C4-2B (cell line): ENCODE data around the gene VPS35L.

Experiments used
- H3K27ac ChIP-seq: fragments of 450-650 bp; 2 replicates; pipeline ENCODE4 v1.5.1; 2017
- ZFX ChIP-seq: fragments of 450-650 bp; IDR thresholded peaks from 2 replicates; pipeline ENCODE4 v1.6.1; 2017
- TF ChIP-seq, protein P1 (sequence below): fragments of 450-650 bp; conservative IDR thresholded peaks from 2 replicates; pipeline ENCODE4 v1.5.1; 2017; ENCODE audit warnings: mild to moderate bottlenecking

VPS35L gene

DNA sequence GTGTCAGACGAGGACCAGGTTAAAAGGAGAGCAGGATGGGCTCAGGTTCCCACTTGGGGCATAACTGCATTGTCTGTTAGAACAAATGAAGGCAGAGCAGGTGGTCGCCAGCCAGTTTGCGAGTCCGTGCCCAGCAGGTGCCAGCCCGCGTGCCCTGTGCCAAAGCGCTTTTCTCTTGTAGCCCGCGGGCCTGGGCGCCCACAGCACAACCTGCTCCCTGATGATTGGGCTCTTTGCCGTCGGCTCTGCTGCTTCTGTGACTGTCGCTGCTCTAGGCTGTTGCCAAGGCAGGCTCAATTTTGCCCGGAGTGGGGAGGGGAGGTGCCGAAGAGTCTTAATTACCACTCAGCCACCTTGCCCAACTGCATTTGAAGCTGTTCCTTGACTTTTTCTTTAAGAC is 141.5 kb downstream of the VPS35L start:
- peak overlapping the region; percentile 81 for H3K27ac ChIP-seq
- no peak for TF ChIP-seq ZFX
- TF ChIP-seq, protein P1, sequence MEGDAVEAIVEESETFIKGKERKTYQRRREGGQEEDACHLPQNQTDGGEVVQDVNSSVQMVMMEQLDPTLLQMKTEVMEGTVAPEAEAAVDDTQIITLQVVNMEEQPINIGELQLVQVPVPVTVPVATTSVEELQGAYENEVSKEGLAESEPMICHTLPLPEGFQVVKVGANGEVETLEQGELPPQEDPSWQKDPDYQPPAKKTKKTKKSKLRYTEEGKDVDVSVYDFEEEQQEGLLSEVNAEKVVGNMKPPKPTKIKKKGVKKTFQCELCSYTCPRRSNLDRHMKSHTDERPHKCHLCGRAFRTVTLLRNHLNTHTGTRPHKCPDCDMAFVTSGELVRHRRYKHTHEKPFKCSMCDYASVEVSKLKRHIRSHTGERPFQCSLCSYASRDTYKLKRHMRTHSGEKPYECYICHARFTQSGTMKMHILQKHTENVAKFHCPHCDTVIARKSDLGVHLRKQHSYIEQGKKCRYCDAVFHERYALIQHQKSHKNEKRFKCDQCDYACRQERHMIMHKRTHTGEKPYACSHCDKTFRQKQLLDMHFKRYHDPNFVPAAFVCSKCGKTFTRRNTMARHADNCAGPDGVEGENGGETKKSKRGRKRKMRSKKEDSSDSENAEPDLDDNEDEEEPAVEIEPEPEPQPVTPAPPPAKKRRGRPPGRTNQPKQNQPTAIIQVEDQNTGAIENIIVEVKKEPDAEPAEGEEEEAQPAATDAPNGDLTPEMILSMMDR, result no peak

DNA sequence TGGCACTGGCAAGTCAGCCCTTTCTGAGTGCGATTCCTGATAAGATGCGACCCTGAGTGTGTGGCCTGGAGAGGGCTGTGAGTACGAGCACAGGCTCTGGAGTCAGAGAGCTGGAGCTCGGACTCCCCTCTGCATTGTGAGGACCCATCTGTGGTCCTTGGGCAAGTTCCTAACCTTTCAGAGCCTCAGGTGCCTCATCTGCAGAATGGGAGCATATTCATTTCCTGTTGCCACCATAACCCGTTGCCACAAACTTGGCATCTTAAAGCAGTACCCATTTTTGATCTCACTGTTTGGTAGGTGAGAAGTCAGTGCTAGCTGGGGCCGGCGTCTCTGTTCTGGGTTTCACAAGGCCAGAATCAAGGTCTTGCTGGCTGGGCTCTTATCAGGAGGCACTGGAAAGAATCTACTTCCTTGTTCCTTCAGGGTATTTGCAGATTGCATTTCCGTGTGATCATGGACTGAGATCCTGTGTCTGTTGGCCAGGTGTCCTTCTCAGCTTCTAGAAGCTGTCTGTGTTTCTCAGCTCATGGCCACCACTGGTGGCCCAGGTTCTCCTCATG is 142.3 kb downstream of the VPS35L start:
- H3K27ac ChIP-seq, result peak overlapping the region; percentile 81

DNA sequence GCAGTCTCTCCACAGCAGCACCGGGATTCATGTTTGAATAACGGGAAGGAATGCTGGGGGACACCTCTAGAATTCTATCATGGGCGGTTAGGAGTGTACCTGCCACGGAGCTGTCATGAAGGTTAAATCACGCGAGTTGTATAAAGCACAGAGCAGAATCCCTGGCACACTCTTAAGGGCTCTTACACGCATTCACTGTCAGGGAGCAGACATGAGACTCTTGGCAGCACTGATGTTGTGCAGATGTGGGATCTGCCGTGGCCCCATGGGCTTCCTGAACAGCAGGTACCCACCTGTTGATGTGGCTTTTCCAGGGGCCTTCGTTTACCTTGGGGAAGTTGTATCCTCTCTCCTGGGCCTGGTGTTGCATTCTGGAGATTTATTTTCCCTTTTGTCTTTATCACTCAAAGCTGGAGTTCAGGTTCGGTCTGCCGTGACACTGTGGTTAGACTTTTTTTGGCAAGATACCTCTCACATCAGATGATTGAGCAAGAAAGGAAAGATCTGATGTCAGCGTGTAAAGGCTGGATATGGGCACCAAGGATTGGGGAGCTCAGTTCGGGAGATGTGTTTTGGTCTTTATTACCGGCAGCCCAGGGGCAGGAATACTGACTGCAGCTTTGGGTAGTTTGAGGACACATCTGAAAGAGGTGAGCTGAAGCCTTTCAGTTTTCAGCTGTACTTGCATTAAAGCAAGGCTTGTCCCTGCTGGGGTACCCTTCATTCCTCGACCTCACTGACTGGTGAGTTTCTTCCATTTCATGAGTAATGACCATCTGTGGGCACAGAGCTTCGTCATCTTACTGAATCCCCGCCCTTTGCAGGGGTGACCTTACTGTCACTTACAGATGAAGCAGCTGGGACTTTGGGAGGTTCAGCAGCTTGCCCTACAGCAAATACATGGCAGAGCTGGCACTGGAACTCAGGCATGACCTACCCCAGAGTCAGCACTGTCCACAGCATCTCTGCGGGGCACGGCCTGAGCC is 143.3 kb downstream of the VPS35L start:
- peak overlapping the region; percentile 81 for H3K27ac ChIP-seq
- TF ChIP-seq, protein P1, result no peak
- no peak for TF ChIP-seq ZFX

More for the DNA sequence above, 142.3 kb downstream of the VPS35L start:
- no peak for TF ChIP-seq ZFX
- TF ChIP-seq, protein P1, result no peak

DNA sequence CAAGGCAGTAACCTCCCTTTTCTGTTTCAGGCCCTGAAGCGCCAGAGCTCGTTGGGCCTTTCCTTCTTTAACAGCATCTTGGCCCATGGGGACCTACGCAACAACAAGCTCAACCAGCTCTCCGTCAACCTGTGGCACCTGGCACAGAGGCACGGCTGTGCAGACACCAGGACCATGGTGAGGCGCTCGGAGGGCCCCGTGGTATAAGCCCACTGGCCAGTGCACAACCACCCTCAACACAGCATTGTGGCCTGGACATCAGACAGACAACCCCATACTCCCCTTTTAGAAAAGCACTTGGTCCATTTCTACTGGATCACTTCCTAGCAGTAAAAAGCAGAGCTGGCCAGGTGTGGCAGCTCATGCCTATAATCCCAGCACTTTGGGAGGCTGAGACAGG is 144.0 kb downstream of the VPS35L start:
- TF ChIP-seq ZFX, result no peak
- TF ChIP-seq, protein P1, result no peak
- H3K27ac ChIP-seq, result peak overlapping the region; percentile 81

DNA sequence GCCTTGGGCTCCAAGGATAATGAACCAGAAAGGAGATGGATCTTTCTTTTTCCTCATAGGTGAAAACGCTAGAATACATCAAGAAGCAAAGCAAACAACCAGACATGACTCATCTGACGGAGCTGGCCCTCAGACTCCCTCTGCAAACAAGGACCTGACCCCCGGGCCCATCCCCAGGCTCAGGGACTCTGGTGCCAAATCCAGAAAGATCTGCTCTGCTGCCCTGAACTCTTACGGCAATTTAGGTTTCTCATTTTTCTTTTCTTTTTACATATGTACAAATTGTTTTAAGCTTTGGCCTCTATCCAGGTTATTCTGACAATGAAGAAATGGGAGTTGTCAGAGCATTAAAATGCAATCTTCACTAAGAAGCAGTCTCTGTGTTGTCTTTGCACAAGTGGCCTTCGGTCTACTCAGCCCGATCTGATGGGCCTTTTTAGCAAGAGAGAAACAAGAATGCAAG is 144.8 kb downstream of the VPS35L start:
- peak overlapping the region; percentile 81 for H3K27ac ChIP-seq
- TF ChIP-seq, protein P1, result no peak
- TF ChIP-seq ZFX, result no peak

DNA sequence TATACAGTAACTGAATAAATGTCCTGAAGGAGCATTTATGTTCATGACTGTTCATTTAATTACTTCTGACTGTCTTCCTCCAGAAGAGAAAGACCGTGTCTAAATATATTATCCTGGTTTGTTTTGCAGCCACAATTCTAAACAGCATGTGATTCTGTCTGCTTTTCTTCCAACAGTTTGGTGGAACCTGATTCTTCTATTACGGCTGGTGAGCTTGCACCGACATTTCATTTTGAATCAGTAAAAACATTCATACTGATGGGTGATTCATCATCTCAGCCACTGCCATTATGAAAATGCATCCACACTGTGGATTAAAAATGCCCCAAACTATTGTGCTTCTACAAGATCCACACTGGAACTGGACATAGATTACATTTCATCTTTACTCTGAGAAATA is 145.6 kb downstream of the VPS35L start:
- H3K27ac ChIP-seq, result no peak overlapping the region
- TF ChIP-seq ZFX, result no peak
- TF ChIP-seq, protein P1, result no peak

DNA sequence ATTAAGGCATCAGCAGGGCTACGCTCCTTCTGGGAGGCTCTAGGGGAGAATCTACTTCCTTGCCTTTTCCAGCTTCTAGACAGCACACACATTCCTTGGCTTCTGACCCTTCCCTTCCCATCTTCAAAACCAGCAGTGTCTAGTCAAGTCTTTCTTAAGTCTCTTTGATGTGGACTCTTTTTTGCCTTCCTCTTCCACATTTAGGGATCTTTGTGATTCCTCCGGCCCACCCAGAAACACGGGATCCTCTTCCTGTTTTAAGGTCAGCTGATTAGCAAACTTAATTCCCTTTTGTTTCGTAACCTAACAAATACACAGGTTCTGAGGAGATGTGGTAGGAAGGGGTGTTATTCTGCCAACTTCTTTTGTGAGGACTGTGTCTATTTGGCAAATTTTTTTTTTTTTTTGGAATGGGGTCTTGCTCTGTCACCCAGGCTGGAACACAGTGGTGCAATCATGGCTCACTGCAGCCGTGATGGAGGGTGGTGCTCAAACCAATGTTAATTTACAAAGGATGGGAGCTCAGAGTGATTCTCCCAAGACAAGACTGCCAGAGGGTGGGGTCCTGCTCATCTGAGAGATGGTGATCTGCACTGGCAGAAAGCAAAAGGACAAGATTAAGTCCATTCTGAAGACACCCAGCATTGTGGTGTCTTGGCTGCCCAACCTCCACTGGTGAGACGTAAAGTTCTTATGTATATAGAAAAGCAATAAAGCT is 147.8 kb downstream of the VPS35L start:
- TF ChIP-seq, protein P1, result no peak
- no peak for TF ChIP-seq ZFX
- no peak overlapping the region for H3K27ac ChIP-seq
